OCI-LY3 (cell line): ENCODE data around the gene TRIM27.
"Not testable (repeated sequence)": the region's sequence is repeated elsewhere in the genome, so short reads cannot be mapped to it uniquely, and the experiment has no call there.

ENCODE experiments used
- H2AFZ ChIP-seq: fragments of 200-600, 300-600 bp; shearing (Covaris generic); 2 replicates; pipeline ENCODE4 v1.6.0; 2014; ENCODE audit warnings: antibody characterized with exemption, low read depth, low read length
- H3K27ac ChIP-seq: fragments of 200-600, 300-600 bp; sonication (generic); 2 replicates; pipeline ENCODE4 v1.5.1; 2014; ENCODE audit warnings: mild to moderate bottlenecking, low read length, moderate library complexity, mixed read lengths
- H3K27me3 ChIP-seq: fragments of 200-600, 300-600 bp; sonication (generic); 2 replicates; pipeline ENCODE4 v1.6.1; 2014; ENCODE audit warnings: low read depth, low read length, mixed read lengths
- H3K36me3 ChIP-seq: fragments of 200-600, 300-600 bp; sonication (generic); replicated peaks from 2 replicates; pipeline ENCODE3; 2014; ENCODE audit warnings: low read depth, low read length, mixed read lengths
- H3K4me1 ChIP-seq: fragments of 300-600, 200-600 bp; sonication (generic); 2 replicates; pipeline ENCODE4 v1.6.1; 2014; ENCODE audit warnings: low read length, mixed read lengths
- H3K4me2 ChIP-seq: fragments of 200-600, 300-600 bp; sonication (generic); 2 replicates; pipeline ENCODE4 v1.6.1; 2014; ENCODE audit warnings: low read length, mixed read lengths
- H3K4me3 ChIP-seq: fragments of 300-600, 200-600 bp; sonication (generic); 2 replicates; pipeline ENCODE4 v1.5.1; 2014; ENCODE audit warnings: antibody characterized with exemption, mild to moderate bottlenecking, low read length, moderate library complexity
- H3K79me2 ChIP-seq: fragments of 300-600, 200-600 bp; shearing (Covaris generic); 2 replicates; pipeline ENCODE4 v1.6.1; 2014; ENCODE audit warnings: mild to moderate bottlenecking, low read length, mixed read lengths
- H3K9ac ChIP-seq: fragments of 300-600, 200-600 bp; shearing (Covaris generic); 2 replicates; pipeline ENCODE4 v1.6.0; 2014; ENCODE audit warnings: mild to moderate bottlenecking, low read length, moderate library complexity
- H3K9me3 ChIP-seq: fragments of 200-600, 300-600 bp; shearing (Covaris generic); 2 replicates; pipeline ENCODE4 v1.6.1; 2014; ENCODE audit warnings: low read length, mixed read lengths; ENCODE audit not compliant: insufficient read depth
- H4K20me1 ChIP-seq: fragments of 200-600, 300-600 bp; sonication (generic); 2 replicates; pipeline ENCODE4 v1.6.1; 2016; ENCODE audit warnings: low read length, mixed read lengths; ENCODE audit not compliant: insufficient read depth
- CTCF ChIP-seq: fragments of 200-600, 300-600 bp; sonication (generic); IDR thresholded peaks from 2 replicates; pipeline ENCODE4 v1.5.1; 2014; ENCODE audit warnings: antibody characterized with exemption, low read length, low read depth
- EZH2phosphoT487 ChIP-seq: fragments of 200-600 bp; shearing (Covaris generic); IDR thresholded peaks from 2 replicates; pipeline ENCODE4 v1.6.1; 2018; ENCODE audit warnings: antibody characterized with exemption, mixed run types, low read depth

Gene TRIM27

GRCh38 chr6:28965706-28966105 lies 41.9 kb upstream of the TRIM27 start:
- no peaks in the 10 kb centered on the region for H3K36me3 ChIP-seq
- no peak for TF ChIP-seq CTCF
- TF ChIP-seq EZH2phosphoT487: no peak
- H3K9me3 ChIP-seq: no peaks in the 10 kb centered on the region
- H3K27me3 ChIP-seq: no peaks in the 10 kb centered on the region
- no peak overlapping the region for H3K9ac ChIP-seq
- no peaks in the 10 kb centered on the region for H3K4me1 ChIP-seq
- H3K4me3 ChIP-seq: no peak overlapping the region
- no peak overlapping the region for H3K4me2 ChIP-seq
- H2AFZ ChIP-seq: no peak overlapping the region
- H4K20me1 ChIP-seq: no peaks in the 10 kb centered on the region
- H3K79me2 ChIP-seq: no peaks in the 10 kb centered on the region
- H3K27ac ChIP-seq: no peak overlapping the region

- Histone ChIP-seq H3K36me3 (no peaks in the 10 kb centered on the region), H3K4me2 (no peak overlapping the region), H3K27me3 (no peaks in the 10 kb centered on the region), H3K4me1 (no peaks in the 10 kb centered on the region), H3K4me3 (no peak overlapping the region), H4K20me1 (no peaks in the 10 kb centered on the region), H3K79me2 (no peaks in the 10 kb centered on the region), H3K9me3 (no peaks in the 10 kb centered on the region), H2AFZ (no peak overlapping the region), H3K27ac (no peak overlapping the region), H3K9ac (no peak overlapping the region)
- TF ChIP-seq CTCF: no peak
- TF ChIP-seq EZH2phosphoT487: no peak
Measured at GRCh38 chr6:28960846-28961500, 37.2 kb upstream of the TRIM27 start.

- not testable (repeated sequence) for H3K4me1 ChIP-seq, H4K20me1 ChIP-seq, H3K4me2 ChIP-seq, H3K9ac ChIP-seq, H3K79me2 ChIP-seq, H3K27ac ChIP-seq, H2AFZ ChIP-seq, H3K4me3 ChIP-seq, H3K36me3 ChIP-seq, H3K9me3 ChIP-seq, H3K27me3 ChIP-seq
Measured at GRCh38 chr6:28958561-28959243, 34.9 kb upstream of the TRIM27 start.

GRCh38 chr6:28957795-28958314 lies 34.1 kb upstream of the TRIM27 start:
- not testable (repeated sequence) for H3K4me1 ChIP-seq, H4K20me1 ChIP-seq, H3K27me3 ChIP-seq, H2AFZ ChIP-seq, H3K9ac ChIP-seq, H3K79me2 ChIP-seq, H3K4me2 ChIP-seq, H3K27ac ChIP-seq, H3K4me3 ChIP-seq, H3K36me3 ChIP-seq, H3K9me3 ChIP-seq

GRCh38 chr6:28956331-28956730 lies 32.5 kb upstream of the TRIM27 start:
- no peak overlapping the region for H2AFZ ChIP-seq
- no peaks in the 10 kb centered on the region for H3K79me2 ChIP-seq
- no peaks in the 10 kb centered on the region for H3K36me3 ChIP-seq
- no peak overlapping the region for H3K4me2 ChIP-seq
- no peak overlapping the region for H3K9ac ChIP-seq
- no peak overlapping the region for H3K27ac ChIP-seq
- no peaks in the 10 kb centered on the region for H4K20me1 ChIP-seq
- no peak overlapping the region for H3K4me3 ChIP-seq
- H3K27me3 ChIP-seq: no peaks in the 10 kb centered on the region
- H3K4me1 ChIP-seq: peaks cover 9% of the 10 kb centered on the region
- TF ChIP-seq CTCF: no peak
- H3K9me3 ChIP-seq: no peaks in the 10 kb centered on the region
